ENCODE results near the gene CYB5R2. TPM values are rescaled to one million over a fixed set of nuclear protein-coding genes. Genes with fewer than 3 reads are reported as not detected.

CYB5R2 gene
- total RNA-seq, 2 donors from 2014 or later = 1.3 TPM; not detected in 1

DNA sequence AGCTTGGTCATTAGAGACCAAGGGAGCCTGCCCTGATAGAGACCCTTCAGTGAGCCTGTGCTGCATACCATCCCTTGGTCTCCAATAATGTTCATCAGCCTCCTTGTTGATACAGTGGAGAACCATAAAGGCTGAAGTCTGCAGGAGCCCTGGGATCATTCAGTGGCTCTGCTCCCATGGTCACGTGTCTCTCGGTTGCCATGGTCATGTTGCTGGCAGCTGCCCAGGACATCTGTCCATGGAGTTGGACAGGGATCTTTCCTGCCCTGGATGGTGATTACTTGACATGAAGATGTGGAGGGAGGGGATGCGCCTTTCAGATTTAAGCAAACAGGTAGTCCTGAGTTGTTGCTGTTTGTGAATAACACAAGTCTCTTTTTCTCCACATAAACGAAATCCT, 38.2 kb downstream of the CYB5R2 start:
- TF ChIP-seq, protein P1, sequence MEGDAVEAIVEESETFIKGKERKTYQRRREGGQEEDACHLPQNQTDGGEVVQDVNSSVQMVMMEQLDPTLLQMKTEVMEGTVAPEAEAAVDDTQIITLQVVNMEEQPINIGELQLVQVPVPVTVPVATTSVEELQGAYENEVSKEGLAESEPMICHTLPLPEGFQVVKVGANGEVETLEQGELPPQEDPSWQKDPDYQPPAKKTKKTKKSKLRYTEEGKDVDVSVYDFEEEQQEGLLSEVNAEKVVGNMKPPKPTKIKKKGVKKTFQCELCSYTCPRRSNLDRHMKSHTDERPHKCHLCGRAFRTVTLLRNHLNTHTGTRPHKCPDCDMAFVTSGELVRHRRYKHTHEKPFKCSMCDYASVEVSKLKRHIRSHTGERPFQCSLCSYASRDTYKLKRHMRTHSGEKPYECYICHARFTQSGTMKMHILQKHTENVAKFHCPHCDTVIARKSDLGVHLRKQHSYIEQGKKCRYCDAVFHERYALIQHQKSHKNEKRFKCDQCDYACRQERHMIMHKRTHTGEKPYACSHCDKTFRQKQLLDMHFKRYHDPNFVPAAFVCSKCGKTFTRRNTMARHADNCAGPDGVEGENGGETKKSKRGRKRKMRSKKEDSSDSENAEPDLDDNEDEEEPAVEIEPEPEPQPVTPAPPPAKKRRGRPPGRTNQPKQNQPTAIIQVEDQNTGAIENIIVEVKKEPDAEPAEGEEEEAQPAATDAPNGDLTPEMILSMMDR (IDR thresholded peaks at IDR 0.05) = no peak
- TF ChIP-seq POLR2A (IDR thresholded peaks at IDR 0.05) = no peak
- DNase-seq = peak in 2 of 4 donors; percentile 45 to 56
- Histone ChIP-seq H3K9me3 (no peaks in the 10 kb centered on the region), H3K27me3 (no peaks in the 10 kb centered on the region), H3K27ac (no peak overlapping the region), H3K4me1 (no peaks in the 10 kb centered on the region), H3K4me3 (no peak overlapping the region), H3K36me3 (replicated peaks in 1 of 2; ENCODE audit: insufficient read depth in 1 of 2, low read depth in 2 of 2) (peaks cover 0 to 7% of the 10 kb centered on the region in 2 donors)
- WGBS, 2 donors = 63 to 68% methylated on average over 4 of the region's 4 CpGs
- intact Hi-C loops (cut with DNase I) = no loop called here
- no peak for ATAC-seq

- intact Hi-C loops (cut with DNase I) = no loop called here
- Histone ChIP-seq H3K36me3 (replicated peaks in 1 of 2; ENCODE audit: insufficient read depth in 1 of 2, low read depth in 2 of 2) (peaks cover 0 to 7% of the 10 kb centered on the region in 2 donors), H3K4me1 (no peaks in the 10 kb centered on the region), H3K9me3 (no peaks in the 10 kb centered on the region), H3K27me3 (no peaks in the 10 kb centered on the region), H3K4me3 (no peak overlapping the region), H3K27ac (no peak overlapping the region)
- WGBS, 2 donors = 97 to 98% methylated on average over 2 of the region's 2 CpGs
- TF ChIP-seq POLR2A (IDR thresholded peaks at IDR 0.05) = no peak
- TF ChIP-seq, protein P1 (IDR thresholded peaks at IDR 0.05) = no peak
- DNase-seq (no peak), ATAC-seq (no peak)
Measured at GRCh38 chr11:7632211-7632610, 41.1 kb downstream of the CYB5R2 start.

GRCh38 chr11:7630002-7630401, 43.3 kb downstream of the CYB5R2 start:
- H3K4me3 ChIP-seq = no peak overlapping the region
- H3K9me3 ChIP-seq = no peaks in the 10 kb centered on the region
- WGBS, 2 donors = 100% methylated on average over 1 to 2 of the region's 2 CpGs
- no peaks in the 10 kb centered on the region for H3K27me3 ChIP-seq
- no peak overlapping the region for H3K27ac ChIP-seq
- H3K4me1 ChIP-seq = no peaks in the 10 kb centered on the region
- no peak for ATAC-seq
- no peak for TF ChIP-seq POLR2A (IDR thresholded peaks at IDR 0.05)
- TF ChIP-seq, protein P1 (IDR thresholded peaks at IDR 0.05) = no peak
- peaks cover 0 to 7% of the 10 kb centered on the region in 2 donors for H3K36me3 ChIP-seq (replicated peaks in 1 of 2; ENCODE audit: insufficient read depth in 1 of 2, low read depth in 2 of 2)
- intact Hi-C loops (cut with DNase I) = no loop called here
- peak in 2 of 4 donors; percentile 19 to 24 for DNase-seq

GRCh38 chr11:7628660-7629059, 44.6 kb downstream of the CYB5R2 start:
- ATAC-seq = no peak
- WGBS, 2 donors = 72 to 76% methylated on average over 3 of the region's 3 CpGs
- TF ChIP-seq POLR2A (IDR thresholded peaks at IDR 0.05) = no peak
- TF ChIP-seq, protein P1 (IDR thresholded peaks at IDR 0.05) = no peak
- DNase-seq = no peak
- no peaks in the 10 kb centered on the region for H3K9me3 ChIP-seq
- H3K27ac ChIP-seq = no peak overlapping the region
- intact Hi-C loops (cut with DNase I) = no loop called here
- H3K4me1 ChIP-seq = no peaks in the 10 kb centered on the region
- peaks cover 0 to 5% of the 10 kb centered on the region in 2 donors for H3K36me3 ChIP-seq (replicated peaks in 1 of 2; ENCODE audit: insufficient read depth in 1 of 2, low read depth in 2 of 2)
- H3K4me3 ChIP-seq = no peak overlapping the region
- H3K27me3 ChIP-seq = no peaks in the 10 kb centered on the region

DNA sequence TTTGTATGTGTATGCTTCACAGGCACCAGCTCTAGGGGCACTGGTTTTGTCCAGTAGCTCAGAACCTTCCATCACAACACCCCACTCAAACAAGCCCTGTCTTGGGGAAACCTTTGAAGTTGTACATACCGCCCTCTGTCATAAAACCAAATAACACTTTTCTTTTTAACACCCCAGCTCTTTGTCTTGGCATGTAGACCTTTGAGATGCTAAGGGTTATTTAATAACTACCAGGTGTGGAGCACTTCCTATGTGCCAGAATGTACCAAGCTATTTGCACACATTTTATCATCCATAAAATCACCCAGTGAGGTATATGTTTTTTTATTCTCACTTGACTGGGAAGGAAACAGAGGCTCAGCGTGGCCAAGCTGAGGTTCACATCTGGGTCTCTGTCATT, 50.6 kb downstream of the CYB5R2 start:
- Histone ChIP-seq H3K27me3 (no peaks in the 10 kb centered on the region), H3K4me3 (no peak overlapping the region), H3K36me3 (replicated peaks in 1 of 2; ENCODE audit: insufficient read depth in 1 of 2, low read depth in 2 of 2) (peaks cover 0 to 5% of the 10 kb centered on the region in 2 donors), H3K4me1 (no peaks in the 10 kb centered on the region), H3K27ac (no peak overlapping the region), H3K9me3 (no peaks in the 10 kb centered on the region)
- no peak for DNase-seq
- WGBS, 2 donors = 88 to 93% methylated on average over 2 of the region's 2 CpGs
- no peak for ATAC-seq
- no peak for TF ChIP-seq POLR2A (IDR thresholded peaks at IDR 0.05)
- TF ChIP-seq, protein P1 (IDR thresholded peaks at IDR 0.05) = no peak
- intact Hi-C loops (cut with DNase I) = no loop called here

Data from body of pancreas (tissue), 4 donors.